ENCODE measurements around the gene WDR86.

Gene WDR86

GRCh38 chr7:151388007-151388297 lies 21.9 kb downstream of the WDR86 start:
- Histone ChIP-seq H3K4me3 (ENCODE audit: extremely low read depth, insufficient read depth, low read length, poor library complexity, severe bottlenecking) (no peak overlapping the region), H3K4me1 (ENCODE audit: control insufficient read depth, insufficient read depth, low read length, poor library complexity, severe bottlenecking) (no peaks in the 10 kb centered on the region), H3K36me3 (ENCODE audit: control insufficient read depth, insufficient read depth, low read length) (peaks cover 2% of the 10 kb centered on the region), H3K9me3 (ENCODE audit: control insufficient read depth, low read length) (no peaks in the 10 kb centered on the region), H3K27ac (ENCODE audit: low read depth, low read length, severe bottlenecking) (no peak overlapping the region)
- 92 to 93% methylated on average over 7 of the region's 8 CpGs for WGBS, 2 experiments (ENCODE audit: insufficient coverage in 2 of 2)

DNA sequence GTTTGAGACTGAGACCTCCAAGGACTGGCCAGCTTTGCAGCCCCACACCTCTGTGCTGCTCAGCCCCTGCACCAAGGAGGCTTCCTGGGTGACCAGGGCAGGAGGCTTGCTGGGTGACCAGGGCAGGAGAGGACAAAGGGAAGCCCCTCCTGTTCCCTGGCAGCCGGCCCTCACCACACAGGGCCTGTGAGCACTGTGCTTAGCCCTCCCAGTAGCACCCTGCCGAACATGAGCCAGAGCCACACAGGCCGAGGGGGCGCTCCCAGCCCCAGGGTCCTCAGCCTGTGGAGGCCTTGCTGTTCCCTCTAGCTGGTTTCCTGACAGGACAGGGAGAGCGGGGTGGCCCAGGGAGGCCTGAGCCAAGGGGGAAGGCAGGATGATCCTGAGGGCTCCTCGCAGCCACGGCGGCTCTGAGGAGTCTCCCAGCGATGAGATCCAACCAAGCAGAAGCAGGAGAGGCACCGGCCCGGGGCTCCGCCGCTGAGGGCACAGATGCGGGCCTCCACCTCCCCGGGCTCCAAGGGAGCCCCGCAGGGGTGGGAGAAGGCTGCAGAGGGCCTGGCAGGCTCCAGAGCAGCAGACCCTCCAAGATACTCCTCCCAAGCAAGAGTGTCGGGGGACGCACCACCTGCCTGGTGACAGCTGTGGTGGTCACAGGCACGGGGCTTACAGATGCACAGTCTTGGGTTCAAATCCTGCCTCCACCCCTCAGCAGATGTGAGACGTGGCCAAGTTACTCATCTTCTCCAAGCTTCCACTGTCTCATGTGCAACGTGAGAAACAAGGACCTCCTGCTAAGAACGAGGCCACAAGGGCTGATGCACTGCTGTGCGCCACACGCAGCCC lies 22.5 kb downstream of the WDR86 start:
- Histone ChIP-seq H3K36me3 (ENCODE audit: control insufficient read depth, insufficient read depth, low read length) (peaks cover 2% of the 10 kb centered on the region), H3K4me1 (ENCODE audit: control insufficient read depth, insufficient read depth, low read length, poor library complexity, severe bottlenecking) (no peaks in the 10 kb centered on the region)
- 93 to 96% methylated on average over 17 to 20 of the region's 24 CpGs for WGBS, 2 experiments (ENCODE audit: insufficient coverage in 2 of 2)

GRCh38 chr7:151386301-151387160 lies 23.3 kb downstream of the WDR86 start:
- H3K4me3 ChIP-seq (ENCODE audit: extremely low read depth, insufficient read depth, low read length, poor library complexity, severe bottlenecking): no peak overlapping the region
- H3K36me3 ChIP-seq (ENCODE audit: control insufficient read depth, insufficient read depth, low read length): peaks cover 2% of the 10 kb centered on the region
- H3K4me1 ChIP-seq (ENCODE audit: control insufficient read depth, insufficient read depth, low read length, poor library complexity, severe bottlenecking): no peaks in the 10 kb centered on the region
- no peak overlapping the region for H3K27ac ChIP-seq (ENCODE audit: low read depth, low read length, severe bottlenecking)
- 90 to 94% methylated on average over 12 to 13 of the region's 16 CpGs for WGBS, 2 experiments (ENCODE audit: insufficient coverage in 2 of 2)
- no peaks in the 10 kb centered on the region for H3K9me3 ChIP-seq (ENCODE audit: control insufficient read depth, low read length)

More for the DNA sequence above, 22.5 kb downstream of the WDR86 start:
- Histone ChIP-seq H3K4me3 (ENCODE audit: extremely low read depth, insufficient read depth, low read length, poor library complexity, severe bottlenecking) (no peak overlapping the region), H3K27ac (ENCODE audit: low read depth, low read length, severe bottlenecking) (no peak overlapping the region), H3K9me3 (ENCODE audit: control insufficient read depth, low read length) (no peaks in the 10 kb centered on the region)

DNA sequence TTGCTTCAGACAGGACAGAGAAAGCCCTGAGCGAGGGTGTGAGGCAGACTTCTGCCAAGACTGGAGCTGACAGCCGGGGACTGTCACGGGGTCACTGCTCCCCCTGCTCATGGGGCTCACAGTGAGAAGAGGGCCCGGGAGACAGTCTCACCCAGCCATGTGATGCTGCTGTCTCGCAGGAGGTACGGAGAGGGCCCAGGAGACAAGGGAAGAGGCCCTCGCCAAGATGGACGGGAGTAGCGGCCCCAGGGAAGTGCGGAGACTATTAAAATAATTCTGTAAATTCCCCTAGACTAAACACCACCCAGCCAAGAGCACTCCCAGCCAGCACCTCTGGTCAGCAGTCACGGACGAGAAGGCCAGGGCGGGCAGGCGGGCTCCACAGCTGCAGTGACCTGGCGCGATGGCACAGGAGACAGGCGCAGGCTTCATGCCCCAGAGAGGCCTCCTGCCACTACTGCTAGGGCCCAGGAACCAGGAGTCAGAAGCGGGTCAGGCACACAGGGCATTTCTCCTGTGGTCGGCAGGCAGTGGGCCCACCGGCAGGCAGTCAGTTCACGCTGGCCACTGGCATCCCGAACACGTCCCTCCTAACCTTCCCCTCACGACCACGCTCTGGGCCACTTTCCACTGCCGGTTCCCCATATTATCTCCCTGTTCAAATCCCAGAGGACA lies 24.1 kb downstream of the WDR86 start:
- Histone ChIP-seq H3K27ac (ENCODE audit: low read depth, low read length, severe bottlenecking) (no peak overlapping the region), H3K9me3 (ENCODE audit: control insufficient read depth, low read length) (no peaks in the 10 kb centered on the region), H3K4me1 (ENCODE audit: control insufficient read depth, insufficient read depth, low read length, poor library complexity, severe bottlenecking) (no peaks in the 10 kb centered on the region), H3K4me3 (ENCODE audit: extremely low read depth, insufficient read depth, low read length, poor library complexity, severe bottlenecking) (no peak overlapping the region), H3K36me3 (ENCODE audit: control insufficient read depth, insufficient read depth, low read length) (peaks cover 2% of the 10 kb centered on the region)
- WGBS, 2 experiments (ENCODE audit: insufficient coverage in 2 of 2): 91 to 96% methylated on average over 22 to 23 of the region's 26 CpGs

DNA sequence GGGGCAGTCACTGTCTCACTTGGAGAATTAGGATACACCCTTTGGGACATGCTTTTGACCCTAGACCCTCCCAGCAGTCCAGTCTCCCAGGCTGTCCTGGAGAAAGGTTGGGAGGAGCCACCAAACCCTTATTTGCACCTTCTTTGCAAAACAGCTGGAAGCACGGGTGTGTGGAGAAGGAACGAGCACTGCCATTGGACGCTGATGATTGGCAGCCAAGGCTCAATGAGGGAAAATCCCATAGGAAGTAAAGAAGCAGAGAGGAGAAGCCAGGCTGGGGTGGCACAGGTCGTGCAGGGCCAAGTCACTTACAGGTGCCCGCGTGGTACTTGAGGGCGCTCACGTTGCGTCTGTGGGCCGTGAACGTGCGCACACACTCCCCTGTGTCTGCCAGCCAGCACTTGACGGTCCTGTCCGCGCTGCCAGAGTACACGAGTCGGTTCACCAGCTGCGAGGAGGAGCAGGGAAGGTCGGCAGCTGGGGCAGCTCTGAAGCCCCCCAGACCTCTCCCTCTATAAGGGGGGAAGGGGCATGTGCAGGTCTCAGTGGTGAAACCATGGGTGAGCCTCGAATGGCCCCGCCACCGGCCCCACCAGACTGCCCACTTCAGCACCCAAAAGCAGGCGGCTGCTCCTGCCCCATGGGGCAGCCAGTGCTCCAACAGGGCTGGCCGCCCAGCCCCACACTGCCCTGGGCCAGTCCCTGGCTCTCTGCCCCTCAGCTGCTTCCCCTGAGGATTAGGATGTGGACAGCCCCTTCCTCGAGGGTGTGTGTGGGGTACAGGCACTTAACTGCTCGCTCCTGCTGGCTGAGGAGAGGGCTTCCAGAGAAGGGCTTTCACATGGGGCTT lies 24.8 kb downstream of the WDR86 start:
- Histone ChIP-seq H3K4me3 (ENCODE audit: extremely low read depth, insufficient read depth, low read length, poor library complexity, severe bottlenecking) (no peak overlapping the region), H3K36me3 (ENCODE audit: control insufficient read depth, insufficient read depth, low read length) (peaks cover 6% of the 10 kb centered on the region), H3K9me3 (ENCODE audit: control insufficient read depth, low read length) (no peaks in the 10 kb centered on the region), H3K4me1 (ENCODE audit: control insufficient read depth, insufficient read depth, low read length, poor library complexity, severe bottlenecking) (no peaks in the 10 kb centered on the region), H3K27ac (ENCODE audit: low read depth, low read length, severe bottlenecking) (no peak overlapping the region)
- WGBS, 2 experiments (ENCODE audit: insufficient coverage in 2 of 2): 88 to 89% methylated on average over 15 to 18 of the region's 26 CpGs

GRCh38 chr7:151384352-151384697 lies 25.5 kb downstream of the WDR86 start:
- 85 to 91% methylated on average over 4 to 5 of the region's 6 CpGs for WGBS, 2 experiments (ENCODE audit: insufficient coverage in 2 of 2)
- no peak overlapping the region for H3K27ac ChIP-seq (ENCODE audit: low read depth, low read length, severe bottlenecking)
- no peaks in the 10 kb centered on the region for H3K4me1 ChIP-seq (ENCODE audit: control insufficient read depth, insufficient read depth, low read length, poor library complexity, severe bottlenecking)
- H3K36me3 ChIP-seq (ENCODE audit: control insufficient read depth, insufficient read depth, low read length): peaks cover 10% of the 10 kb centered on the region
- no peaks in the 10 kb centered on the region for H3K9me3 ChIP-seq (ENCODE audit: control insufficient read depth, low read length)
- H3K4me3 ChIP-seq (ENCODE audit: extremely low read depth, insufficient read depth, low read length, poor library complexity, severe bottlenecking): no peak overlapping the region

DNA sequence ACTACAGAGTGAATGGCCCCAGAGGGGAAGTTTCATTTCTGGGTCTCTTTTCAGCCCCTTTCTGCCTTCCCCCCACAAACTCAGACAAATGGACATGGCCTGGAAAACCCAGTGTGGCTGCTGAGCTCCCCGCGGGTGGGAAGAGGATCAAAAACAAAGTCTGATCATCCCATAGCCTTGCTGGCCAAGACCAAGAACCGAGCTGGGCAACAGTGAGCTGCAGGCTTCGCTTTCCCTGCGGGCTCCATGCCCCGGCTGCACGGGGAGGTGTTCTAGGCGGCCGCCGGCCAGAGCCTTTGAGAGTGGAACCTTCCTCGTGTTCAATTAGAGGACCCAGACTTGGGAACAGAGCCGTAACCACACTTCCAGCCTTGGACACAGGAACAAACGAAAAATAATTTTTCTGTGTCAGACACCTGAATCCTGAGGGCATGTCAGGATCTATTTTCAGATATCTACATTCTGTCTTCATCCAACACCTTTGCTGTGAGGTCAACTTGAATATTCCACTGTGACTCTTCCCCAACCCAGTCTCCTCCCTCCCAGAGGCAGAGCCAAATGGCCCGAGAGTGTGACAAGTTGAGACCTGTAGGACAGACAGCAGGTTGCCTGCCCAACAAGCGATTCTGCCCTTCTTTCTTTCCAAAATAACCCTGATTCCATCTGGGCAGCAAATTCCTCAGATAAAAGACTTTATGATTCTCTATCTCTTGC lies 26.0 kb downstream of the WDR86 start:
- H3K9me3 ChIP-seq (ENCODE audit: control insufficient read depth, low read length): no peaks in the 10 kb centered on the region
- H3K27ac ChIP-seq (ENCODE audit: low read depth, low read length, severe bottlenecking): no peak overlapping the region
- H3K36me3 ChIP-seq (ENCODE audit: control insufficient read depth, insufficient read depth, low read length): peaks cover 14% of the 10 kb centered on the region
- H3K4me3 ChIP-seq (ENCODE audit: extremely low read depth, insufficient read depth, low read length, poor library complexity, severe bottlenecking): no peak overlapping the region
- no peaks in the 10 kb centered on the region for H3K4me1 ChIP-seq (ENCODE audit: control insufficient read depth, insufficient read depth, low read length, poor library complexity, severe bottlenecking)
- 91 to 93% methylated on average over 12 to 14 of the region's 15 CpGs for WGBS, 2 experiments (ENCODE audit: insufficient coverage in 2 of 2)

DNA sequence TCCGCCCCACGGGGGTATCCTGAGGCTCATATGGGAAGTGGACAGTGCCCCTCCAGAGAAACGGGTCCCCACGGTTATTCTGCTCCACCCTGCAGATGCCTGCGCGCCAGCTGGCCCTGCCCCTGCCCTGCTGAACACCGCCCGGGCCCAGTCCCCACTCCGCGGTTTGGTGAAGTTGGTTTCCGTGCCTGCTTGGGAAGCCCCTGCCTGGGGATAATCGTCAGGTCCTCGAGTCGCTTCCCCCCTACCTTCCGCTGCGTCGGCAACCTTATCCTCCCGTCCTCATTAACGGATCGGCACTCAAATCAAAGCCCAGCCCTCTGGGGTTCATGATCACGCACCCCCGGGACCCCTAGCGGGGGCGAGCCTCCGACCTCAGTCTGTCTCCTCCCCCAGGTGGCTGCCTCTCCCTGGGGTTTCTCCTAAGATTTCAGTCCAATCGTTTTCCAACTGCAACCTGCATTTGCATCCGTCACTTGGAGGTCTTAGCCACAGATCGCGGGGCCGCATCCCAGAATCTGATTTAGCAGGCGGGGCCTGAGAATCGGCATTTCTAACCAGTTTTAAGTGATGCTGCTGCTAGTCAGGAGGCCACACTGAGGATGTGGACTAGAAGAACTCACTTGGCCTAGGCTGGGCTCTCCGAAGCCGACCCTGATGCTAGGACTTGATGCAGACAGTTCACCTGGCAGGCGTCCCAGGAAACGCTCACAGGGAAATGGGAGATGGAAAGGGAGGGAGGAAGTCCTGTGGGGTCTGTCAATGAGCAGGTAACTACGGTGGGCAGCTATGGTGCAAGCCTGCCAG lies 27.6 kb downstream of the WDR86 start:
- H3K4me3 ChIP-seq (ENCODE audit: extremely low read depth, insufficient read depth, low read length, poor library complexity, severe bottlenecking): peak overlapping the region; percentile 8
- H3K9me3 ChIP-seq (ENCODE audit: control insufficient read depth, low read length): no peaks in the 10 kb centered on the region
- H3K36me3 ChIP-seq (ENCODE audit: control insufficient read depth, insufficient read depth, low read length): peaks cover 21% of the 10 kb centered on the region
- no peaks in the 10 kb centered on the region for H3K4me1 ChIP-seq (ENCODE audit: control insufficient read depth, insufficient read depth, low read length, poor library complexity, severe bottlenecking)
- no peak overlapping the region for H3K27ac ChIP-seq (ENCODE audit: low read depth, low read length, severe bottlenecking)
- WGBS, 2 experiments (ENCODE audit: insufficient coverage in 2 of 2): 27 to 29% methylated on average over 34 to 37 of the region's 37 CpGs

- no peaks in the 10 kb centered on the region for H3K4me1 ChIP-seq (ENCODE audit: control insufficient read depth, insufficient read depth, low read length, poor library complexity, severe bottlenecking)
- no peaks in the 10 kb centered on the region for H3K9me3 ChIP-seq (ENCODE audit: control insufficient read depth, low read length)
- H3K27ac ChIP-seq (ENCODE audit: low read depth, low read length, severe bottlenecking): no peak overlapping the region
- peaks cover 29% of the 10 kb centered on the region for H3K36me3 ChIP-seq (ENCODE audit: control insufficient read depth, insufficient read depth, low read length)
- peak overlapping the region; percentile 8 for H3K4me3 ChIP-seq (ENCODE audit: extremely low read depth, insufficient read depth, low read length, poor library complexity, severe bottlenecking)
- 10 to 19% methylated on average over 63 to 74 of the region's 83 CpGs for WGBS, 2 experiments (ENCODE audit: insufficient coverage in 2 of 2)
Observed at GRCh38 chr7:151381348-151382078, 28.3 kb downstream of the WDR86 start.
